NCI-H69 (cell line): Measurements from ENCODE around the gene GPAT2.
"Not testable (repeated sequence)": the region's sequence is repeated elsewhere in the genome, so short reads cannot be mapped to it uniquely, and the experiment has no call there.

Experiments used
- DNase-seq: peaks from one replicate; lab custom pipeline; 2025; lab: John Stamatoyannopoulos, UW

GPAT2 gene

GRCh38 chr2:96022701-96023447 is 11.8 kb downstream of the GPAT2 start:
- DNase-seq, result not testable (repeated sequence)

GRCh38 chr2:96022126-96022525 is 12.6 kb downstream of the GPAT2 start:
- DNase-seq, result not testable (repeated sequence)

GRCh38 chr2:96021142-96021541 is 13.6 kb downstream of the GPAT2 start:
- DNase-seq, result not testable (repeated sequence)

GRCh38 chr2:96019909-96020590 is 14.7 kb downstream of the GPAT2 start:
- not testable (repeated sequence) for DNase-seq

GRCh38 chr2:96016321-96016720 is 18.4 kb downstream of the GPAT2 start:
- DNase-seq, result not testable (repeated sequence)

GRCh38 chr2:96012792-96013264 is 21.9 kb downstream of the GPAT2 start:
- not testable (repeated sequence) for DNase-seq

- not testable (repeated sequence) for DNase-seq
These were observed 22.5 kb downstream of the GPAT2 start for GRCh38 chr2:96012086-96012791.

- not testable (repeated sequence) for DNase-seq
These were observed 23.6 kb downstream of the GPAT2 start for GRCh38 chr2:96011129-96011455.

- DNase-seq, result not testable (repeated sequence)
These were observed 24.2 kb downstream of the GPAT2 start for GRCh38 chr2:96010320-96011128.

- DNase-seq, result not testable (repeated sequence)
These were observed 24.9 kb downstream of the GPAT2 start for GRCh38 chr2:96009833-96010232.

GRCh38 chr2:96008051-96008450 is 26.7 kb downstream of the GPAT2 start:
- not testable (repeated sequence) for DNase-seq

GRCh38 chr2:96006248-96006647 is 28.5 kb downstream of the GPAT2 start:
- DNase-seq, result not testable (repeated sequence)

GRCh38 chr2:95992520-95993272 is 42.0 kb downstream of the GPAT2 start:
- not testable (repeated sequence) for DNase-seq

- not testable (repeated sequence) for DNase-seq
These were observed 42.6 kb downstream of the GPAT2 start for GRCh38 chr2:95992102-95992501.

GRCh38 chr2:95991351-95992094 is 43.2 kb downstream of the GPAT2 start, which contains the start of gene ANKRD36C:
TSS of gene ANKRD36C (minus strand) at chr2:95991824. CDS start at chr2:95991708, 116 bp downstream.
- DNase-seq, result not testable (repeated sequence)

GRCh38 chr2:95990884-95991283 is 43.8 kb downstream of the GPAT2 start:
- not testable (repeated sequence) for DNase-seq
